GM23248 (cell line): ENCODE results near the gene NCSTN.

Experiments
- EZH2 ChIP-seq: fragments of 200-600 bp; sonication (generic); IDR thresholded peaks from 2 replicates; pipeline ENCODE4 v1.6.1; 2018; ENCODE audit warnings: antibody characterized with exemption, mild to moderate bottlenecking; ENCODE audit not compliant: insufficient read depth, poor library complexity, severe bottlenecking
- EZH2phosphoT487 ChIP-seq: fragments of 200-600 bp; sonication (generic); IDR thresholded peaks from 2 replicates; pipeline ENCODE4 v1.6.1; 2018; ENCODE audit warnings: antibody characterized with exemption, moderate library complexity, mild to moderate bottlenecking, low read depth; ENCODE audit not compliant: insufficient read depth

DNA sequence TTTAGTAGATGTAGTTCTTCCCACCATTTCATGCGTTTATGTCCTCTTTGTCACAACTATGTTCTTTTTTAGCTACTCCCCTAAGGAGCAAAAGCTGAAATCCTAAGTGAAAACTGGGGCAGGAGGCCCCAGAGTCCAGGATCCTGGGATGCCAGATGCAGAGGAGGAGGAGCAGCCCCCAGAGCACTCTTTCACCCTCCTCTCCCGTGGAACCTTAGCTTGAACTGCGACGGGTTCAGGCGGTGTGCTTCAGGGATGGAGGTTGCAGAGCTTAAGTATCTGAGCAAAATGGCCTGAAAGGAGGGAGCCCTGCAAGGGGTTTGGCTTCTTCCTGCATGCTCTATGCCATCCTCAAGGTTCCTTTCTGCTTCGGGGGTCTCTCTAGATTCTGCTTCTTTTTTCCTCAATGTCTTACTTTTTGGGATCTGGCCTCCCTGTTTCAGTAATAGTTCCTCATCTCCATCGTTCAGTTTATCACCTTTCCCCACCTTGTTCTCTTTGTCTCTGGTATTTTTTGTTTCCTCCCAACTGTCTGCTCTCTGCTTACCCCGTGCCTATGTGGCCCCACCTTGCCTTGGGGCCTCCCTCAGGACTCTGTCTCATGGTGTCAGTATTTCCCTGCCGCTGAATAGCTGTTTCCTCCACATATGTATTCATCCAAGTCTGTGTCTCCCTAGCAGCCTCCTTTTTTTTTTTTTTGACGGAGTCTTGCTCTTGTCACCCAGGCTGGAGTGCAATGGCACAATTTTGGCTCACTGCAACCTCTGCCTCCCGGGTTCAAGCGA is 21.0 kb downstream of the NCSTN start:
- no peak for TF ChIP-seq EZH2
- no peak for TF ChIP-seq EZH2phosphoT487
